Measurements from ENCODE around the gene ACSS2.

DNA sequence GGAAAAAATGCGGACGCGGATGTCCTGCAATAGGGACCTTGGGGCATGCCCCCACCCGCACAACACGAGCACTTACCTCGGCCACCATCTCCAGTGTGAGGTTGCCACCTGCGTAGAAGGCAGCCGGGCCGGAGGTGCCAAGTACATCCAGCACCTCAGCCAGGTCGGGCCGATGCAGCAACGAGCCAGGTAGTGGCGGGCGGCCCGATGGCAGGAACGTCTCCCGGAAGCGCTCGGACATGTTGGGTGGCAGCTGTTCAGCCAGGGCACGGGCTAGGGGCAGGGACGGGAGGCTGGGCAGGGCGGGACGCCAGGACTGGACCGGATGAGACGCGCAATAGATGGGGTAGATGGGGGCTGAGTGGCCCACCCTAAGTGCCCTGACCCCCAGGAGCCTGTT, 17.0 kb upstream of the ACSS2 start:
- TF ChIP-seq, protein P1, sequence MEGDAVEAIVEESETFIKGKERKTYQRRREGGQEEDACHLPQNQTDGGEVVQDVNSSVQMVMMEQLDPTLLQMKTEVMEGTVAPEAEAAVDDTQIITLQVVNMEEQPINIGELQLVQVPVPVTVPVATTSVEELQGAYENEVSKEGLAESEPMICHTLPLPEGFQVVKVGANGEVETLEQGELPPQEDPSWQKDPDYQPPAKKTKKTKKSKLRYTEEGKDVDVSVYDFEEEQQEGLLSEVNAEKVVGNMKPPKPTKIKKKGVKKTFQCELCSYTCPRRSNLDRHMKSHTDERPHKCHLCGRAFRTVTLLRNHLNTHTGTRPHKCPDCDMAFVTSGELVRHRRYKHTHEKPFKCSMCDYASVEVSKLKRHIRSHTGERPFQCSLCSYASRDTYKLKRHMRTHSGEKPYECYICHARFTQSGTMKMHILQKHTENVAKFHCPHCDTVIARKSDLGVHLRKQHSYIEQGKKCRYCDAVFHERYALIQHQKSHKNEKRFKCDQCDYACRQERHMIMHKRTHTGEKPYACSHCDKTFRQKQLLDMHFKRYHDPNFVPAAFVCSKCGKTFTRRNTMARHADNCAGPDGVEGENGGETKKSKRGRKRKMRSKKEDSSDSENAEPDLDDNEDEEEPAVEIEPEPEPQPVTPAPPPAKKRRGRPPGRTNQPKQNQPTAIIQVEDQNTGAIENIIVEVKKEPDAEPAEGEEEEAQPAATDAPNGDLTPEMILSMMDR (IDR thresholded peaks at IDR 0.05; ENCODE audit: insufficient read depth, low read length): no peak
- TF ChIP-seq, protein P2, sequence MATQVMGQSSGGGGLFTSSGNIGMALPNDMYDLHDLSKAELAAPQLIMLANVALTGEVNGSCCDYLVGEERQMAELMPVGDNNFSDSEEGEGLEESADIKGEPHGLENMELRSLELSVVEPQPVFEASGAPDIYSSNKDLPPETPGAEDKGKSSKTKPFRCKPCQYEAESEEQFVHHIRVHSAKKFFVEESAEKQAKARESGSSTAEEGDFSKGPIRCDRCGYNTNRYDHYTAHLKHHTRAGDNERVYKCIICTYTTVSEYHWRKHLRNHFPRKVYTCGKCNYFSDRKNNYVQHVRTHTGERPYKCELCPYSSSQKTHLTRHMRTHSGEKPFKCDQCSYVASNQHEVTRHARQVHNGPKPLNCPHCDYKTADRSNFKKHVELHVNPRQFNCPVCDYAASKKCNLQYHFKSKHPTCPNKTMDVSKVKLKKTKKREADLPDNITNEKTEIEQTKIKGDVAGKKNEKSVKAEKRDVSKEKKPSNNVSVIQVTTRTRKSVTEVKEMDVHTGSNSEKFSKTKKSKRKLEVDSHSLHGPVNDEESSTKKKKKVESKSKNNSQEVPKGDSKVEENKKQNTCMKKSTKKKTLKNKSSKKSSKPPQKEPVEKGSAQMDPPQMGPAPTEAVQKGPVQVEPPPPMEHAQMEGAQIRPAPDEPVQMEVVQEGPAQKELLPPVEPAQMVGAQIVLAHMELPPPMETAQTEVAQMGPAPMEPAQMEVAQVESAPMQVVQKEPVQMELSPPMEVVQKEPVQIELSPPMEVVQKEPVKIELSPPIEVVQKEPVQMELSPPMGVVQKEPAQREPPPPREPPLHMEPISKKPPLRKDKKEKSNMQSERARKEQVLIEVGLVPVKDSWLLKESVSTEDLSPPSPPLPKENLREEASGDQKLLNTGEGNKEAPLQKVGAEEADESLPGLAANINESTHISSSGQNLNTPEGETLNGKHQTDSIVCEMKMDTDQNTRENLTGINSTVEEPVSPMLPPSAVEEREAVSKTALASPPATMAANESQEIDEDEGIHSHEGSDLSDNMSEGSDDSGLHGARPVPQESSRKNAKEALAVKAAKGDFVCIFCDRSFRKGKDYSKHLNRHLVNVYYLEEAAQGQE (IDR thresholded peaks at IDR 0.05; ENCODE audit: insufficient replicate concordance, low read depth): no peak
- TF ChIP-seq POLR2AphosphoS5 (IDR thresholded peaks at IDR 0.05; ENCODE audit: low read depth): no peak
